NCI-H446 treated with DMSO at 0.1 percent for 48 hours (cell line): ENCODE results near the gene ECEL1.
"Not testable (repeated sequence)": the region's sequence is repeated elsewhere in the genome, so short reads cannot be mapped to it uniquely, and the experiment has no call there.

Experiments
- DNase-seq: peaks from one replicate; lab custom pipeline; 2025; lab: John Stamatoyannopoulos, UW

ECEL1 gene

GRCh38 chr2:232487385-232488096 is at the start of gene ECEL1:
TSS of gene ECEL1 (minus strand) at chr2:232487834. CDS start at chr2:232486653, 1,181 bp downstream.
- no peak for DNase-seq

DNA sequence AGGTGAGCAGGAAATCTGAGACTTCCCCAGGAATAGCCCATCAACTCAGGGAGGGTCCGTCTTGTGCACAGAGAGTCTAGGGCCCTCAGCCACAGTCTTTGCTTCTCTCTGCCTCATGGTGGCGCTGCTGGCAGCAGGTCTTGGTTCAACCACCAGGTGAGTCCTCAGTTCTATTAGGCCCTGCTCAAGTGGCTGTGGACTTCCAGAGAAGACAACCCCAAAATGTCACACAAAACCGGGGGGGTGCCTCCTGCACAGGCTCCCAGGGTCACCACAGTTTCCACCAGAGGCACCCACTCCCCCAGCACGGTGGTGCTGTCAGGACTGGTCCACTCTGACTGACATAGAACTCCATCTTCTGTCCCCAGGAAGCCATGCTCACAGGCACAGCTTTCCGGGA is 49.4 kb upstream of the ECEL1 start:
- DNase-seq = no peak

GRCh38 chr2:232535761-232536530 is 48.3 kb upstream of the ECEL1 start:
- DNase-seq = no peak

DNA sequence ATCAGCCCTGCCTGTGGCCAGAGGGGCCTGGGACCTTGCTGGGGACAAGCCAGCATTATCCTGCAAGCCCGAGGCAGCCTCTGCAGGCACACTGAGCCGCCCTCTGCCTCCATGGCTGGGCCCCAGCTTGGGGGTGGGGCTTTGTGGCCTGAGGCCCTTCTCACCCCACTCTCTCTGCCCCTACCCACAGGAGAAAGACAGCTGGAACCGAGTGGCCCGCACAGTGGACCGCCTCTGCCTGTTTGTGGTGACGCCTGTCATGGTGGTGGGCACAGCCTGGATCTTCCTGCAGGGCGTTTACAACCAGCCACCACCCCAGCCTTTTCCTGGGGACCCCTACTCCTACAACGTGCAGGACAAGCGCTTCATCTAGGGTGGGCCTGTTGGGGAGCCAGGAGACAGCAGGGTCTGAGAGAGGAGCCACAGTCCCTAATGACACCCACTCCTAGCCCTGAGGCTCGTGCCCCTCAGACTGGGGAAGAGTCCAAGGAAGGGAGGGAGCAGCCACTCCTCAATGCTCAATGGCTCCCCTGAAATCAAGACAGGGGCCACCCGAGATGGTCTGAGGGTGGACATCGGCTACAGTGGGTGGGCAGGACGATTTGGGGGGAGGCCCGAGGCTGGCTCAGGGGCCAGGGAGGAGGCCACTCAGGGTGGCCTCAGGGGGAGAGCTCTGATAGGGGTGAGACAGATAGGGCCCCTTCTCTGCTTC is 47.5 kb upstream of the ECEL1 start:
- no peak for DNase-seq

DNA sequence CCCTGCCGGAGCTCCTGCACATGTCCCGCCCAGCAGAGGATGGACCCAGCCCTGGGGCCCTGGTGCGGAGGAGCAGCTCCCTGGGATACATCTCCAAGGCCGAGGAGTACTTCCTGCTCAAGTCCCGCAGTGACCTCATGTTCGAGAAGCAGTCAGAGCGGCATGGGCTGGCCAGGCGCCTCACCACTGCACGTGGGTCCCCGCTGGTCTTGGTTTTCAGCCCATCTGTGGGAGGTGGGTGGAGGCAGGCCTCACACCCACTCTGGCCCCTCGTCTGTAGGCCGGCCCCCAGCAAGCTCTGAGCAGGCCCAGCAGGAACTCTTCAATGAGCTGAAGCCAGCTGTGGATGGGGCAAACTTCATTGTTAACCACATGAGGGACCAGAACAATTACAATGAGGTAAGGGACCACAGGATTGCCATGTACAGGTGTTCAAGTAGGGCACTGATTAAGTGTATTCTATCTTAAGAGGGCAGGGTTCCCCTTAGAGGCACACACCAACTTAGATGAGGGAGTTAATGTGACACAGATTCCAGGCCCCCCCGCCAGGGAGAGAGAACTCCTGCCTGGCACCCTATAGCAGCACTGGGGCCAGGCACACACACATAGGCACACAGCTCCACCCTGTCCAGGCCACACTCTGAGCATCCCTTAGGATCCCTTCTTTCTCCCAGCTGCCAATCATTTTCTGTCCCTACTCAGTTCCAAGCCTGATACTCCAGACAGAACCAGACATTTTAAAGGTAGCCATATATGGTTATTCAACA is 46.5 kb upstream of the ECEL1 start:
- DNase-seq = no peak

DNA sequence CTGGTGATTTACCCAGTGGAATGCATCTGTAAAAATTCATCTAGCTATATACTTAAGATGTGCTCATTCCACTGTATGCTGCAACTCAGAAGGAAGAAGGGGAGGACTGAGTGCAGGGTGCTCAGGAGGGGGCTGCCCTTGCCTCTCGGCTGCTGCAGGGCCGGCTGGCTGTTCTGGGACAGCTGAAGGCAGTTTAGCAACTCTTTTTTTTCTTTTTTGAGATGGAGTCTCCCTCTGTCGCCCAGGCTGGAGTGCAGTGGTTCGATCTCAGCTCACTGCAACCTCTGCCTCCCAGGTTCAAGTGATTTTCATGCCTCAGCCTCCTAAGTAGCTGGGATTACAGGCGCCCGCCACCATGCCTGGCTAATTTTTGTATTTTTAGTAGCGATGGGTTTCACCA is 45.2 kb upstream of the ECEL1 start:
- not testable (repeated sequence) for DNase-seq

DNA sequence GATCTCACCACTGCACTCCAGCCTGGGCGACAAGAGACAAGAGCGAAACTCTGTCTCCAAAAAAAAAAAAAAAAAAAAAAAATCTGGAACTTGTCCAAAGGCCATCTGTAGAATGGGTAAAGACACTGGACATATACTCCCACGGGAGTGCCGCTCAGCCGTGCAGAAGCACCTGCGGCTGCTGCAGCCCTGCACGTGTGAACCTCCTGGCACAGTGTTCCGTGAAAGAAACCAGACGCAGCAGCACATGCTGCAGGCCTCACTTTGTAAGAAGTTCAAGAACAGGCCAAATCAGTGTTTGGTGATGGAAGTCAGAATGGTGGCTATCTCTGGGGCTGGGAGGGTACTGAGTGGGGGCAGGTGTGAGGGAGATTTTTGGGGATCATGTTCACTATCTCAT is 44.8 kb upstream of the ECEL1 start:
- no peak for DNase-seq

GRCh38 chr2:232530626-232531260 is 43.1 kb upstream of the ECEL1 start:
- DNase-seq = no peak

GRCh38 chr2:232529806-232530547 is 42.3 kb upstream of the ECEL1 start:
- DNase-seq = no peak

DNA sequence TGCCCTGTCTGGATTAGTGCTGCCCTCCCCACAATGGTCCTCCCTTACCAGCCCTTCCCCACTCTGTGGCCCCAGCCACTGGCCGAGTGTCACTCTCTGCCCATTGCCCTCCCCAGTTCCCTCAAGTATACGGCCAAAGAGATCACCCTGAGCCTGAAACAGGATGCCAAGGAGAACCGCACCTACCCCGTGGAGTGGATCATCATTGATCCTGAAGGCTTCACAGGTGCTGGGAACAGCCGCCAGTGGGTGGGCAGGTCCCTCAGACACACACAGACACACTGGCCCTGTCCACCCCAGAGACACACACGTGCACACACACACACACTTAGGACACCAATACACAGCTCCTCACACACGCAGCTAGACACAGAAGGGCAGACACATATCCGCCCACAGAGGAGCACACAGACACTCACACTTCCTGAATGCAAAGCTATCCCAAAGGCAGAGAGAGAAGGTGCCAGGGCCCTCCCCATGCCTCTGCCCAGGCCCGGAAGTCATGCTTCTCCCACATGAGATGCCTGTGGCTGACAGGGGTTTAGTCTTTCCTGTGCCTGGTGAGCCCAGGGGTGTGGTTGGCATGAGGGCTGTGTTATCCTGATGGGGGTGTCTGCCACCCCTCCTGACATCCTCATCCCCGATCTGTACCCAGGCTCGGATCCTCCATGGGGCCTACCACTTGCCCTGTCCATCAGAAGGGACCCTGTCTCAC is 41.3 kb upstream of the ECEL1 start:
- DNase-seq = no peak

GRCh38 chr2:232527905-232528470 is 40.4 kb upstream of the ECEL1 start:
- DNase-seq = no peak

DNA sequence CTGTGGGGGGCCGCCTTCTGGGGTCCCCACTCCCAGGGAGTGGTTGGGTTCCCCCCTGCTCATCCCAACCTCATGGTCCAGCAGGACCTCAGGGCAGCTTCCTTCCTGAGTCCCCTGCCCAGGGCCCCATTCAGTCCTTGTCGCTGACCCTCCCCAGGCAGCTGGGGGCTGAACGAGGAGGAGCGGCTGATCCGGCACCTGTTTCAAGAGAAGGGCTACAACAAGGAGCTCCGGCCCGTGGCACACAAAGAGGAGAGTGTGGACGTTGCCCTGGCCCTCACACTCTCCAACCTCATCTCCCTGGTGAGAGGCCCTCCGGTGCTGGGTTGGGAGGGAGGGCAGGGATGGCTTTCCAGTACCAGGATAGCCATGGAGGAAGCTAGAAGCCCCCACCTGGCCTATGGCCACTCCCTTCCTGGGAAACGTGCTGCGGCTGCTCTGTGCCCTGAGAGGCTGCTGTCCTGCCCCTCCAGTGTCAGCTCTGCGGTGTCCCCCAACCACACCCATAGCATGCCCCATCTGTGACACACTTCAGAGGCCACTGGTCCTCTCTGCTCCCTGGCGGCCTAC is 38.8 kb upstream of the ECEL1 start:
- DNase-seq = no peak

GRCh38 chr2:232525791-232526371 is 38.2 kb upstream of the ECEL1 start, which contains the start of gene CHRND:
TSS of gene CHRND (plus strand) at chr2:232526160. CDS start at chr2:232526216, 56 bp downstream.
- no peak for DNase-seq

- no peak for DNase-seq
Observed at GRCh38 chr2:232525199-232525598, 37.6 kb upstream of the ECEL1 start.

DNA sequence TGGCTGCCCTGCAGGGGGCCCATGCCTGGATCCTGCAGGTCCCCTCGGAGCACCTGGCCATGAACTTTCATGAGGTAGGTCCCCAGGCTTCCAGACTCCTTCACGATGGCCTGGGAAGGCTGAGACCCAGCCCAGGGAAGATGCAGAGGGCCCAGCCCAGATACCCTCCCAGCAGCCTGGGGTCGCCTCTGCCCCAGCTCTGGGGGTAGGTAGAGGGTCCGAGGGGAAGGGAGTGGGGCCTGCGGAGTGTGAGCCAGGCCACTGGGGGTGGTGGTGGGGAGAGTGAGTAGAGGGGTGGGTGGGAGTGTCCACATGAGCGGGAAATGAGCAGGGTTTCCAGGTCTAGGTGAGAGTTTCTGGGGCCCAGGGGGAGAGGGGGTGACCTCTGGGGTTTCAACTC is 37.1 kb upstream of the ECEL1 start:
- no peak for DNase-seq

DNA sequence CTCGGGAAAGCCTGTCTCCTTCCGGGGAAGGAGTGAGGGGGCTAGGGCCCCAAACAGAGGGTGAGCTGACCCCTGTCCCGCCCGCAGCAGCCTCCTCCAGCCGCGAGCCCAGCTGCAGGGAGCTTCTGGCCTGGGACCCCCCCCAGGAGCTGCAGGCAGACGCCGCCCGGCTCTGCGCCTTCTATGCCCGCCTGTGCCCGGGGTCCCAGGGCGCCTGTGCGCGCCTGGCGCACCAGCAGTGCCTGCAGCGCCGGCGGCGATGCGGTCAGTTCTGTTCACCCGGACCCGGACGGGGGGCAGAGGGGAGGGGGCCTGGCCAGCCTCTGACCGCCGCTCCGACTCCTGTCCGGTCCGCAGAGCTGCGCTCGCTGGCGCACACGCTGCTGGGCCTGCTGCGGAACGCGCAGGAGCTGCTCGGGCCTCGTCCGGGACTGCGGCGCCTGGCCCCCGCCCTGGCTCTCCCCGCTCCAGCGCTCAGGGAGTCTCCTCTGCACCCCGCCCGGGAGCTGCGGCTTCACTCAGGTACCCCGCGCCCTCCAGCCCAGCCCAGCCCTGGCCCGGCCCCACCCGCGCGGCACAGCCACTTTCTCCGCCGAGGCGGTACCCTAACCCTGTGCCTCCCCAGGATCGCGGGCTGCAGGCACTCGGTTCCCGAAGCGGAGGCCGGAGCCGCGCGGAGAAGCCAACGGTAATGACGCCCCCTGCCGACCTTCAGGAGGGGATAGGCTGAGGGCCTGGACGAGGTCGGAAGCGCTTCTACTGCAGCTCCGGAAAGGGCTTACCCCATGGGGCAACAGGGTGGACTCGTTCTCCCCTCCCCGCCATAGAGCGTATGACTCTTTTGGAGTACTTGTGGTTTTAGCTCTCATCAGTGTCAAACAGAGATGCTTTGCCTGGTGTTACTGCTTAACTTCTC is 36.3 kb upstream of the ECEL1 start:
- no peak for DNase-seq

DNA sequence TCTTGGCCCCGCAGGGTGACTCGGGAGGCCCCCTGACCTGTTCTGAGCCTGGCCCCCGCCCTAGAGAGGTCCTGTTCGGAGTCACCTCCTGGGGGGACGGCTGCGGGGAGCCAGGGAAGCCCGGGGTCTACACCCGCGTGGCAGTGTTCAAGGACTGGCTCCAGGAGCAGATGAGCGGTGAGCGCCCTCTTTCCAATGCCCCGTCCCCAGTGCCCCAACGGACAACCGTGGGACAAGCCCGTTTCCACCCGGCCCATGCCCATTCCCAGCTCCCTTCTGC is 35.7 kb upstream of the ECEL1 start:
- no peak for DNase-seq
